H9 (cell line): ENCODE measurements around the gene VEZF1. TPM values are rescaled to one million over a fixed set of nuclear protein-coding genes. Genes with fewer than 3 reads are reported as not detected.

Source experiments
- DNase-seq: peaks from one replicate; pipeline ENCODE4 v3.0.0-alpha.2; 2017
- H2AFZ ChIP-seq: one replicate; pipeline ENCODE4 v1.6.1; 2013; ENCODE audit warnings: mild to moderate bottlenecking, low read length, control low read depth, moderate library complexity
- H2AK5ac ChIP-seq: 2 replicates; pipeline ENCODE4 v1.6.1; 2013; ENCODE audit warnings: low read length, control low read depth, mixed read lengths; ENCODE audit not compliant: insufficient read length
- H2BK120ac ChIP-seq: one replicate; pipeline ENCODE4 v1.6.1; 2013; ENCODE audit warnings: low read depth, mild to moderate bottlenecking, low read length, control low read depth, inconsistent platforms; ENCODE audit not compliant: poor library complexity, severe bottlenecking
- H2BK12ac ChIP-seq: 2 replicates; pipeline ENCODE4 v1.6.1; 2013; ENCODE audit warnings: low read length, control low read depth, mixed read lengths, low read depth; ENCODE audit not compliant: insufficient read length
- H2BK15ac ChIP-seq: 2 replicates; pipeline ENCODE4 v1.6.1; 2013; ENCODE audit warnings: low read depth, low read length, control low read depth
- H2BK20ac ChIP-seq: one replicate; pipeline ENCODE4 v1.6.1; 2013; ENCODE audit warnings: low read depth, mild to moderate bottlenecking, low read length, control low read depth, inconsistent platforms; ENCODE audit not compliant: poor library complexity, severe bottlenecking
- H2BK5ac ChIP-seq: 2 replicates; pipeline ENCODE4 v1.6.1; 2013; ENCODE audit warnings: low read length, control low read depth, mixed read lengths; ENCODE audit not compliant: insufficient read length
- H3K14ac ChIP-seq: 2 replicates; pipeline ENCODE4 v1.6.1; 2013; ENCODE audit warnings: low read length, control low read depth; ENCODE audit not compliant: insufficient read depth
- H3K18ac ChIP-seq: 2 replicates; pipeline ENCODE4 v1.6.1; 2013; ENCODE audit warnings: low read depth, mild to moderate bottlenecking, mixed read lengths, low read length, control low read depth; ENCODE audit not compliant: insufficient read length
- H3K23ac ChIP-seq: 2 replicates; pipeline ENCODE4 v1.6.1; 2013; ENCODE audit warnings: low read length, control low read depth, mixed read lengths, low read depth; ENCODE audit not compliant: insufficient read length
- H3K23me2 ChIP-seq: 2 replicates; pipeline ENCODE4 v1.6.1; 2013; ENCODE audit warnings: low read depth, mild to moderate bottlenecking, mixed read lengths, low read length, control low read depth; ENCODE audit not compliant: insufficient read length, poor library complexity, severe bottlenecking
- H3K27ac ChIP-seq: 2 replicates; pipeline ENCODE4 v1.5.1; 2013; ENCODE audit warnings: low read length, control low read depth, mixed read lengths, low read depth; ENCODE audit not compliant: insufficient read length
- H3K27me3 ChIP-seq: 2 replicates; pipeline ENCODE4 v1.6.1; 2013; ENCODE audit warnings: low read length, control low read depth, inconsistent platforms; ENCODE audit not compliant: insufficient read depth
- H3K4ac ChIP-seq: 2 replicates; pipeline ENCODE4 v1.6.1; 2013; ENCODE audit warnings: low read depth, mild to moderate bottlenecking, control low read depth, inconsistent platforms, low read length, moderate library complexity
- H3K4me1 ChIP-seq: 2 replicates; pipeline ENCODE4 v1.6.1; 2013; ENCODE audit warnings: low read length, control low read depth, inconsistent platforms; ENCODE audit not compliant: insufficient read depth
- H3K4me2 ChIP-seq: 2 replicates; pipeline ENCODE4 v1.6.1; 2013; ENCODE audit warnings: low read length, control low read depth, mixed read lengths; ENCODE audit not compliant: insufficient read length, insufficient read depth
- H3K56ac ChIP-seq: 2 replicates; pipeline ENCODE4 v1.6.1; 2013; ENCODE audit warnings: low read depth, mild to moderate bottlenecking, mixed read lengths, low read length, control low read depth; ENCODE audit not compliant: insufficient read length
- H3K79me1 ChIP-seq: 2 replicates; pipeline ENCODE4 v1.6.1; 2013; ENCODE audit warnings: low read depth, mild to moderate bottlenecking, moderate library complexity, low read length, control low read depth, inconsistent platforms; ENCODE audit not compliant: insufficient read depth, poor library complexity, severe bottlenecking
- H3K79me2 ChIP-seq: 2 replicates; pipeline ENCODE4 v1.6.1; 2013; ENCODE audit warnings: low read length, control low read depth, inconsistent platforms; ENCODE audit not compliant: insufficient read depth
- H3K9ac ChIP-seq: 2 replicates; pipeline ENCODE4 v1.6.1; 2013; ENCODE audit warnings: low read length, control low read depth, mixed read lengths; ENCODE audit not compliant: insufficient read length; ENCODE audit errors: extremely low read depth
- H3K9me3 ChIP-seq: one replicate; pipeline ENCODE4 v1.6.1; 2013; ENCODE audit warnings: low read depth, low read length, inconsistent platforms; ENCODE audit not compliant: control insufficient read depth
- H3T11ph ChIP-seq: one replicate; pipeline ENCODE4 v1.6.1; 2013; ENCODE audit warnings: mild to moderate bottlenecking, low read length, control low read depth, inconsistent platforms
- H4K20me1 ChIP-seq: one replicate; pipeline ENCODE4 v1.6.1; 2013; ENCODE audit not compliant: control insufficient read depth, insufficient read length, insufficient read depth
- H4K5ac ChIP-seq: 2 replicates; pipeline ENCODE4 v1.6.1; 2013; ENCODE audit warnings: low read depth, mild to moderate bottlenecking, mixed read lengths, low read length, control low read depth; ENCODE audit not compliant: insufficient read length
- H4K8ac ChIP-seq: replicated peaks from 2 replicates; pipeline ENCODE4 v1.6.1; 2013; ENCODE audit warnings: low read length, control low read depth, mixed read lengths, low read depth; ENCODE audit not compliant: insufficient read length
- H4K91ac ChIP-seq: 2 replicates; pipeline ENCODE4 v1.6.1; 2013; ENCODE audit warnings: low read depth, mild to moderate bottlenecking, moderate library complexity, mixed read lengths, low read length, control low read depth; ENCODE audit not compliant: insufficient read length
- H3K27ac Mint-ChIP-seq, 3 experiments: 2 replicates in 2 of 3; 3 replicates in 1 of 3; pipeline ENCODE4 v1.8.0; 2020 to 2021; ENCODE audit warnings: mixed read lengths in 3 of 3, mild to moderate bottlenecking in 1 of 3, moderate library complexity in 1 of 3
- H3K27me3 Mint-ChIP-seq: 2 replicates; pipeline ENCODE4 v1.8.0; 2021; ENCODE audit warnings: low read depth, mild to moderate bottlenecking, moderate library complexity, mixed read lengths
- H3K36me3 Mint-ChIP-seq, 3 experiments: 2 replicates in 2 of 3; 3 replicates in 1 of 3; pipeline ENCODE4 v1.8.0; 2020 to 2021; ENCODE audit warnings: low read depth in 3 of 3, mixed read lengths in 3 of 3; ENCODE audit not compliant: insufficient read depth in 1 of 3
- H3K4me1 Mint-ChIP-seq, 2 experiments: 2 replicates each; pipeline ENCODE4 v1.8.0; 2020; ENCODE audit warnings: mixed read lengths in 2 of 2
- H3K4me3 Mint-ChIP-seq, 2 experiments: 2 replicates in 1 of 2; 3 replicates in 1 of 2; pipeline ENCODE4 v1.8.0; 2020 to 2021; ENCODE audit warnings: mild to moderate bottlenecking in 2 of 2, mixed read lengths in 2 of 2, moderate library complexity in 1 of 2
- H3K9me3 Mint-ChIP-seq, 2 experiments: 2 replicates in 1 of 2; 3 replicates in 1 of 2; pipeline ENCODE4 v1.8.0; 2020; ENCODE audit warnings: mild to moderate bottlenecking in 2 of 2, mixed read lengths in 2 of 2, moderate library complexity in 1 of 2
- WGBS: extraction: QIAGEN DNeasy Blood & Tissue Kit; methylation state at CpG from one replicate; pipeline ENCODE4 v1.1.7; 2013; ENCODE audit warnings: missing lambda C conversion rate, low lambda C conversion rate, mixed read lengths; ENCODE audit not compliant: insufficient read length; ENCODE audit errors: extremely low coverage; 5-methylcytosine and 5-hydroxymethylcytosine counted together
- total RNA-seq: library from RNA; stranded (reverse); gene quantifications from 2 replicates; pipeline ENCODE4 v1.2.1, GENCODE V29; 2021
- TF ChIP-seq, protein P1 (sequence below): fragments of 200-600 bp; sonication (generic); conservative IDR thresholded peaks from 3 replicates; pipeline ENCODE4 v1.8.0; 2021; ENCODE audit warnings: antibody characterized with exemption, mild to moderate bottlenecking

The VEZF1 gene
- total RNA-seq, 1 experiment from 2014 or later: 58.1 TPM

DNA sequence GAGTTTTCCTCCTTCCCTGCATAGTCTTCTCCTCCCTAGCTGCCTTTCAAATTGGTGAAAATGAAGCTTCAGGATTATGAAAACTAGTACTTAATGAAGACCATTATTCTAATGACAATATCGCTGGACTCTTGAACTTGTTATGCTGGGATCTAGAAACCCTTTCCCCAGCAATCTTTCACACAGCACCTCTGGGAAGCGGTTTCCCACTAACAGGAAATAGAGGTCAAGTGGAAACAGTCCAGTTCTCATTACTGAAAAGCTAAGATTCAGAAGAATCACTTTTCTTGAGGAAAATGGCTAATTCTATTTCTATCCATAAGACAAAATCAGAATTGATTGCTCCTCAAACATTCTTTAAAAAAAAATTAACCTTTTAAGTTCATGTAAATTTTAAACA, 2.0 kb upstream of the VEZF1 start:
- Histone ChIP-seq H3K4ac (no peak overlapping the region), H3K9me3 (no peaks in the 10 kb centered on the region), H4K5ac (no peak overlapping the region), H3K4me2 (no peak overlapping the region), H4K8ac (no peak overlapping the region), H3K27ac (no peak overlapping the region), H3T11ph (no peak overlapping the region), H3K4me1 (peaks cover 3% of the 10 kb centered on the region; the same call in 1 of the 2 replicates), H2AK5ac (no peak overlapping the region), H2BK20ac (no peak overlapping the region), H2BK5ac (no peak overlapping the region), H2BK12ac (no peak overlapping the region), H4K91ac (no peak overlapping the region), H3K18ac (no peak overlapping the region), H2BK120ac (no peak overlapping the region), H3K79me1 (peaks cover 4% of the 10 kb centered on the region), H3K14ac (no peak overlapping the region), H2BK15ac (no peak overlapping the region), H2AFZ (no peak overlapping the region), H3K27me3 (no peaks in the 10 kb centered on the region), H3K56ac (no peak overlapping the region), H3K9ac (no peak overlapping the region), H3K23ac (no peak overlapping the region), H3K23me2 (peaks cover 12% of the 10 kb centered on the region), H4K20me1 (no peaks in the 10 kb centered on the region), H3K79me2 (peaks cover 7% of the 10 kb centered on the region; the same call in 1 of the 2 replicates)
- WGBS: no CpG with 5 or more reads among the region's 2 CpGs
- TF ChIP-seq, protein P1, sequence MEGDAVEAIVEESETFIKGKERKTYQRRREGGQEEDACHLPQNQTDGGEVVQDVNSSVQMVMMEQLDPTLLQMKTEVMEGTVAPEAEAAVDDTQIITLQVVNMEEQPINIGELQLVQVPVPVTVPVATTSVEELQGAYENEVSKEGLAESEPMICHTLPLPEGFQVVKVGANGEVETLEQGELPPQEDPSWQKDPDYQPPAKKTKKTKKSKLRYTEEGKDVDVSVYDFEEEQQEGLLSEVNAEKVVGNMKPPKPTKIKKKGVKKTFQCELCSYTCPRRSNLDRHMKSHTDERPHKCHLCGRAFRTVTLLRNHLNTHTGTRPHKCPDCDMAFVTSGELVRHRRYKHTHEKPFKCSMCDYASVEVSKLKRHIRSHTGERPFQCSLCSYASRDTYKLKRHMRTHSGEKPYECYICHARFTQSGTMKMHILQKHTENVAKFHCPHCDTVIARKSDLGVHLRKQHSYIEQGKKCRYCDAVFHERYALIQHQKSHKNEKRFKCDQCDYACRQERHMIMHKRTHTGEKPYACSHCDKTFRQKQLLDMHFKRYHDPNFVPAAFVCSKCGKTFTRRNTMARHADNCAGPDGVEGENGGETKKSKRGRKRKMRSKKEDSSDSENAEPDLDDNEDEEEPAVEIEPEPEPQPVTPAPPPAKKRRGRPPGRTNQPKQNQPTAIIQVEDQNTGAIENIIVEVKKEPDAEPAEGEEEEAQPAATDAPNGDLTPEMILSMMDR: no peak
- H3K9me3 Mint-ChIP-seq: no peaks in the 10 kb centered on the region
- no peaks in the 10 kb centered on the region for H3K27me3 Mint-ChIP-seq
- H3K4me1 Mint-ChIP-seq: peaks cover 41 to 46% of the 10 kb centered on the region in 2 experiments
- DNase-seq: no peak
- peak overlapping the region in 1 of 2 experiments; percentile 50; a peak in 1 of 5 replicates for H3K4me3 Mint-ChIP-seq
- no peaks in the 10 kb centered on the region; a peak in 3 of 7 replicates for H3K36me3 Mint-ChIP-seq
- H3K27ac Mint-ChIP-seq: peak overlapping the region in 1 of 3 experiments; percentile 38; a peak in 1 of 7 replicates
